Astrocyte of the cerebellum (primary cell): ENCODE measurements around the gene ATP4A.
A peak's percentile ranks its signal among the peaks of the same experiment; 100 is the strongest.
"Not testable (repeated sequence)": the region's sequence is repeated elsewhere in the genome, so short reads cannot be mapped to it uniquely, and the experiment has no call there.

ENCODE experiments used
- DNase-seq: peaks from one replicate; pipeline ENCODE4 v3.0.0-alpha.2; 2011; ENCODE audit warnings: low read depth
- H3K4me3 ChIP-seq: 2 replicates; pipeline ENCODE4 v1.5.1; 2011; ENCODE audit warnings: mild to moderate bottlenecking, low read depth, low read length, moderate library complexity
- in situ Hi-C: cut with HindIII; loops from 2 replicates; pipeline ENCODE4 v1.10.0; 2017; ENCODE audit warnings: low sequenced_read_pairs
- TF ChIP-seq, protein P1 (sequence below): IDR thresholded peaks from 2 replicates; pipeline ENCODE4 v1.5.1; 2012; ENCODE audit warnings: low read length, low read depth, moderate library complexity, mild to moderate bottlenecking; ENCODE audit errors: missing control alignments

Gene ATP4A

DNA sequence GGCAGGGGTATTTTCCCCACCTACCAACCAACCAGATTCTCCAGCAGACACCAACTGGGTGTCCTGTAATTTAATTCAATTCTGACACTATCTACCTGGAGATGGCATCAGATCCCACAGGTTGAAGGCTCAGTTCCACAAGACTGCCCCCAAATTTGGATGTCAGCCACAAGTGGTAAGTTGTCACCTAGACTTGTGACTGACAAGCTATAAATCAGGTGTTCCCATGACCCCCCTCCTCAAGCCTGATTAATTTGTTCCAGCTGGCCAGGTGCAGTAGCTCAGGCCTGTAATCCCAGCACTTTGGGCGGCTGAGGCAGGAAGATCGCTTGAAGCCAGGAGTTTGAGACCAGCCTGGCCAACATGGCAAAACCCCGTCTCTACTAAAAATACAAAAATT, 38.5 kb upstream of the ATP4A start:
- in situ Hi-C loops = no loop called here
- no peak overlapping the region for H3K4me3 ChIP-seq
- TF ChIP-seq, protein P1, sequence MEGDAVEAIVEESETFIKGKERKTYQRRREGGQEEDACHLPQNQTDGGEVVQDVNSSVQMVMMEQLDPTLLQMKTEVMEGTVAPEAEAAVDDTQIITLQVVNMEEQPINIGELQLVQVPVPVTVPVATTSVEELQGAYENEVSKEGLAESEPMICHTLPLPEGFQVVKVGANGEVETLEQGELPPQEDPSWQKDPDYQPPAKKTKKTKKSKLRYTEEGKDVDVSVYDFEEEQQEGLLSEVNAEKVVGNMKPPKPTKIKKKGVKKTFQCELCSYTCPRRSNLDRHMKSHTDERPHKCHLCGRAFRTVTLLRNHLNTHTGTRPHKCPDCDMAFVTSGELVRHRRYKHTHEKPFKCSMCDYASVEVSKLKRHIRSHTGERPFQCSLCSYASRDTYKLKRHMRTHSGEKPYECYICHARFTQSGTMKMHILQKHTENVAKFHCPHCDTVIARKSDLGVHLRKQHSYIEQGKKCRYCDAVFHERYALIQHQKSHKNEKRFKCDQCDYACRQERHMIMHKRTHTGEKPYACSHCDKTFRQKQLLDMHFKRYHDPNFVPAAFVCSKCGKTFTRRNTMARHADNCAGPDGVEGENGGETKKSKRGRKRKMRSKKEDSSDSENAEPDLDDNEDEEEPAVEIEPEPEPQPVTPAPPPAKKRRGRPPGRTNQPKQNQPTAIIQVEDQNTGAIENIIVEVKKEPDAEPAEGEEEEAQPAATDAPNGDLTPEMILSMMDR = no peak
- DNase-seq = no peak

DNA sequence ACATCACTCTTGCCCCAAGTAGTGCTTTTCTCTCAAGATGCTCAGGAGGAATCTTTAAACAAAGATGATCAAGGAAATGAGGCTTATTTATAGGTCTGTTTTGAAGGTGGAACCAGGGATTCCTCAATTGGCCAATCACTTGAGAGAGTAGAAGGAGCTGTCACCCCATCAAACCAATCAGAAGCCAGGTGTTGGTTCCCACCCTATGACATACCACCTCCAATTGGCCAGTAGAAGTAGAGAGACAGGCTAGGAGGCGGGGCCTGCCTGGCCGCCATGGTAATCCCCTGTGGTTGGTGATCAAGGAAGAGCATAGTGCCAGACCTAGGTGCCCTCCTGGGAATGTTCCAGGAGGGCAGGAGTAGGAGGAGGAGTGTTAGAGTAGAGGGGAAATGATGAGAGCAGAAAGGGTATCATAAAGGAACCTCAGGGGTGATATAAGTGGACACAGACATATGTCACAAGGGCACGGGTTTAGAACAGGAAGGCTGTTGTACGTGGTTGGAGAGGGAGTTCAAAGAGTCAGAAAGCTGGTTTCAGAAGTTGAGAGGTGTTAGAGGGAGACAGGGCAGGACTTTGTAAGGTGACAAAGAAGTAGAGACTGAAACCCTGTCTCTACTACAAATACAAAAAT, 33.0 kb upstream of the ATP4A start:
- in situ Hi-C loops = no loop called here
- TF ChIP-seq, protein P1 = no peak
- no peak for DNase-seq
- no peak overlapping the region for H3K4me3 ChIP-seq

DNA sequence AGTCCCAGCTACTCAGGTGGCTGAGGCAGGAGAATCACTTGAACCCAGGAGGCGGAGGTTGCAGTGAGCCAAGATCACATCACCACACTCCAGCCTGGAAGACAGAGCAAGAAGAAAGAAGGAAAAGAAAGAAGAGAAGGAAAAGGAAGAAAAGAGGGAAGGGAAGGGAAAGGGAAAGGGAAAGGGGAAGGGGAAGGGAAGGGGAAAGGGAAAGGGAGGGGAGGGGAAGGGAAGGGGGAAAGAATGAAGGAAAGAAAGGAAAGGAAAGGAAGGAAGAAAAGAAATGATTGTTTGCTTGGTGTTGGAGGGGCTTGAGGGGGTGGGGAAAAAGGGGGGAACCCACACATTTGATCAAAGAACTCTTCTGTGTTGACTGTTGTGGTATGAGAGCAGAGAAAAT, 32.5 kb upstream of the ATP4A start:
- H3K4me3 ChIP-seq = no peak overlapping the region
- in situ Hi-C loops = no loop called here
- no peak for DNase-seq
- TF ChIP-seq, protein P1 = no peak

DNA sequence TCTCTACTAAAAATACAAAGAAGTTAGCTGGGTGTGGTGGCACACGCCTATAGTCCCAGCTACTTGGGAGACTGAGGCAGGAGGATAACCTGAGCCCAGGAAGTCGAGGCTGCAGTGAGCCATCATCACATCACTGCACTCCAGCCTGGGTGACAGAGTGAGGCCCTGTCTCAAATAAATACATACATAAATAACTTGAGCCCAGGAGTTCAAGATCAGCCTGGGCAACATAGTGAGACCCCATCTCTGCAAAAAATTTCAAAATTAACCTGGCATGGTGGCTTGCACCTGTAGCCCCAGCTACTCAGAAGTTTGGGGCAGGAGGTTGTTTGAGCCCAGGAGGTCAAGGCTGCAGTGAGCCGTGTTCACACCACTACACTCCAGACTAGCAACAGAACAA, 31.6 kb upstream of the ATP4A start:
- DNase-seq, in situ Hi-C loops: not testable (repeated sequence)

DNA sequence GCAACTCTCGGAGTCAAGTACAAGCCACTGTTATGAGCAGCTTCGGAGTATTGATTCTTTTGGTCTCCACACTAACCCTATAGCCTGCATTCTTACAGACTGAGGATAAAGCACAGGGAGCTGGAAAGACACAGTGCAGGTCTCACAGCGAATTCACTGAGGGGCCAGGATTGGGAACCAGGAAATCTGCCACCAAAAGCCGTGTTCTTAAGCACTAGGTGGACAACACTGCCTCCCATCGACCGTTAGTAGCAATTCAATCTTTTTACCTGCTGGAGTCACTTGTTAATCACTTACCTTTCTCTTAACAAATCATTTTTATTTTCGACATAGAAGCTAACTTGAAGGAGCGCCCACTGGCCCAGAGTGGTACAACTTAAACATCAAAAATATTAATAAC, 28.8 kb upstream of the ATP4A start:
- in situ Hi-C loops = no loop called here
- TF ChIP-seq, protein P1 = peak; percentile 29
- no peak for DNase-seq
- H3K4me3 ChIP-seq = no peak overlapping the region

More for the DNA sequence above, 31.6 kb upstream of the ATP4A start:
- not testable (repeated sequence) for H3K4me3 ChIP-seq

DNA sequence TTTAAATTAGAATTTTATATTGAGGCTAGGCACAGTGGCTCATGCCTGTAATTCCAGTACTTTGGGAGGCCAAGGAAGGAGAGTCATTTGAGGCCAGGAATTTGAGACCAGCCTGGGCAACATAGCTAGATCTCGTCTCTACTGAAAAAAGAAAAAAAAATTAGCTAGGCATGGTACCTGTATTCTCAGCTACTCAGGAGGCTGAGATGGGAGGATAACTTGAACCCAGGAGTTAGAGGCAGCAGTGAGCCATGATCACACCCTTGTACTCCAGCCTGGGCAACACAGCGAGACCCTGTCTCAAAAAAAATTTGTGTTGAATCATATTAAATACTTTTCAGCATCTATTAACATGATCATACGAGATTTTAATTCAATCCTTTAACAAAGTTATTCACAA, 27.4 kb upstream of the ATP4A start:
- TF ChIP-seq, protein P1 = no peak
- in situ Hi-C loops = no loop called here
- no peak for DNase-seq
- no peak overlapping the region for H3K4me3 ChIP-seq

DNA sequence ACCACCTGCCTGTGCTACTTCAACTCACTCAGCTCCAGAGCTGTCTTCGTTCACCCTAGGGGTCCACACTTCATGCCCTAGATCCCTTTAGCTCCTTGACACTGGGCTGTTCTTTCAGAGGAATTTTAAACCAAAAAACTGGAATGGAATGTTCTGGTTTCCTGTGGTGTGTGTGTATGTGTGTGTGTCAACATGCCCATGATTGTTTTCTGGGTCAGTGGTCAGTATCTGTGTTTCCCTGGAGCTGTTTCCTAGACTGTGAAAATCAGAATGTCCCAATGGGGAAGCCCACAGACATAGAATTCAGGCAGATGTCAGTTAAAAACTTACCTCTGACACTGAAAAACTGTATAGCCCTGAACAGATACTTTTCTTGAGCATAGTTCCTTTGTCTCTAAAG, 23.9 kb upstream of the ATP4A start:
- peak; percentile 11 for DNase-seq
- in situ Hi-C loops = no loop called here
- TF ChIP-seq, protein P1 = no peak
- H3K4me3 ChIP-seq = no peak overlapping the region
